ENCODE results near the gene NUDT14. TPM values are rescaled to one million over a fixed set of nuclear protein-coding genes. Genes with fewer than 3 reads are reported as not detected.

NUDT14 gene
- total RNA-seq, 1 experiment from 2014 or later: 75.3 TPM

- H3K4me1 ChIP-seq (ENCODE audit: control insufficient read depth, insufficient read depth, low read length): peaks cover 23% of the 10 kb centered on the region
- H3K27ac ChIP-seq (ENCODE audit: low read length): no peak overlapping the region
- H3K36me3 ChIP-seq (ENCODE audit: control insufficient read depth, insufficient read depth, low read length): no peaks in the 10 kb centered on the region
- in situ Hi-C loops (cut with HindIII; ENCODE audit: low pct_unique_long_range_greater_than_20kb, low sequenced_read_pairs): no loop called here
- H3K4me3 ChIP-seq (ENCODE audit: low read depth in 2 of 2, low read length in 2 of 2): no peak overlapping the region
- TF ChIP-seq SIN3A (IDR thresholded peaks at IDR 0.05; ENCODE audit: borderline replicate concordance, insufficient read depth, low read depth, low read length) (no peak), TCF7L2 (IDR thresholded peaks at IDR 0.05; ENCODE audit: low read depth, low read length) (no peak), CTCF (IDR thresholded peaks at IDR 0.05) (no peak), REST (IDR thresholded peaks at IDR 0.05; ENCODE audit: insufficient read depth in 1 of 2, low read depth in 2 of 2, low read length in 1 of 2) (no peak), POLR2AphosphoS5 (IDR thresholded peaks at IDR 0.05; ENCODE audit: low read depth, low read length) (no peak)
- DNase-seq (ENCODE audit: low read depth, low spot score) (no peak), ATAC-seq (no peak)
- BruUV-seq (replicated peaks): no TSS peak
- H3K9me3 ChIP-seq (ENCODE audit: control insufficient read depth, insufficient read depth, low read depth, low read length): no peaks in the 10 kb centered on the region
- intact Hi-C loops (cut with micrococcal nuclease; ENCODE audit: unreplicated experiment): loop anchor here (10.0 kb wide), 1 partner anchor 68 kb away; no protein-coding TSS in a partner anchor
- ChIA-PET POLR2A (interaction anchor here (0.6 kb wide), 1 partner anchor 19 kb away, joined by 3 read pairs; no protein-coding TSS in a partner anchor), CTCF (interaction anchor here (0.7 kb wide), 1 partner anchor 192 kb away, joined by 3 read pairs; no protein-coding TSS in a partner anchor)
- H3K27me3 ChIP-seq (ENCODE audit: control insufficient read depth, insufficient read depth, low read length): no peaks in the 10 kb centered on the region
These were observed 17.9 kb downstream of the NUDT14 start for GRCh38 chr14:105163040-105163742.

DNA sequence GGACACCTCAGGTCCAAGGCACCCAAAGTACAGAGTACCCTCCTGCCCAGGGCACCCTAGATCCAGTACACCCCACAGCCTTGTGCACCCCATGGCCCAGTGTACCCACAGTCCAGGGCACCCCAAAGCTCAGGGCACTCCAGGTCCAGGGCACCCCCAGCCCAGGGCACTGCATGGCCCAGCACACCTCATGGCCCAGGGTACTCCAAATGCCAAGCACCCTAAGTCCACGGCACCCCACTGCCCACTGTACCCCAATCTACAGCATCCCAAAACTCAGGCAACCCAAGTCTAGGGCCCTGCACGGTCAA lies 18.5 kb downstream of the NUDT14 start:
- in situ Hi-C loops (cut with HindIII; ENCODE audit: low pct_unique_long_range_greater_than_20kb, low sequenced_read_pairs): no loop called here
- BruUV-seq (replicated peaks): no TSS peak
- ChIA-PET POLR2A (no interaction called here), CTCF (interaction anchor here (0.7 kb wide), 1 partner anchor 191 kb away, joined by 3 read pairs; no protein-coding TSS in a partner anchor)
- ATAC-seq (no peak), DNase-seq (ENCODE audit: low read depth, low spot score) (no peak)
- H3K4me1 ChIP-seq (ENCODE audit: control insufficient read depth, insufficient read depth, low read length): peaks cover 23% of the 10 kb centered on the region
- no peaks in the 10 kb centered on the region for H3K27me3 ChIP-seq (ENCODE audit: control insufficient read depth, insufficient read depth, low read length)
- no peak for TF ChIP-seq POLR2AphosphoS5 (IDR thresholded peaks at IDR 0.05; ENCODE audit: low read depth, low read length)
- TF ChIP-seq SIN3A (IDR thresholded peaks at IDR 0.05; ENCODE audit: borderline replicate concordance, insufficient read depth, low read depth, low read length): no peak
- no peak for TF ChIP-seq CTCF (IDR thresholded peaks at IDR 0.05)
- TF ChIP-seq REST (IDR thresholded peaks at IDR 0.05; ENCODE audit: insufficient read depth in 1 of 2, low read depth in 2 of 2, low read length in 1 of 2): no peak
- TF ChIP-seq TCF7L2 (IDR thresholded peaks at IDR 0.05; ENCODE audit: low read depth, low read length): no peak
- no peaks in the 10 kb centered on the region for H3K36me3 ChIP-seq (ENCODE audit: control insufficient read depth, insufficient read depth, low read length)
- no peaks in the 10 kb centered on the region for H3K9me3 ChIP-seq (ENCODE audit: control insufficient read depth, insufficient read depth, low read depth, low read length)
- H3K4me3 ChIP-seq (ENCODE audit: low read depth in 2 of 2, low read length in 2 of 2): no peak overlapping the region
- intact Hi-C loops (cut with micrococcal nuclease; ENCODE audit: unreplicated experiment): loop anchor here (10.0 kb wide), 1 partner anchor 68 kb away; no protein-coding TSS in a partner anchor
- H3K27ac ChIP-seq (ENCODE audit: low read length): no peak overlapping the region
